Hair follicle dermal papilla cell (primary cell): Measurements from ENCODE around the gene CCER1. TPM values are rescaled to one million over a fixed set of nuclear protein-coding genes. Genes with fewer than 3 reads are reported as not detected.

ENCODE experiments used
- total RNA-seq: library from RNA; depleted of rRNA; stranded (reverse); fragments of >200 nt; gene quantifications from 2 replicates; pipeline ENCODE4 v1.2.3, GENCODE V29; 2012

The CCER1 gene
- total RNA-seq, result not detected in 2 replicates

GRCh38 chr12:90954921-90955320, at the start of gene CCER1:
CCER1 (minus strand) TSS chr12:90955176; CDS start chr12:90954742, 434 bp downstream.

Other genes with a start within 250 kb of the CCER1 start
- gene EPYC, start 49.8 kb upstream of the CCER1 start, total RNA-seq, result not detected in 2 replicates
- not detected in 2 replicates for gene KERA, start 102.8 kb upstream of the CCER1 start, total RNA-seq
- gene LUM, start 156.3 kb upstream of the CCER1 start, total RNA-seq, result 1,443 and 1,565 TPM in 2 replicates
- gene DCN, start 227.6 kb upstream of the CCER1 start, total RNA-seq, result 827 and 850 TPM in 2 replicates